B cell (primary cell): ENCODE results near the gene RAB11FIP2. TPM values are rescaled to one million over a fixed set of nuclear protein-coding genes. Genes with fewer than 3 reads are reported as not detected.

Source experiments
- ATAC-seq: fragments of 200-7000 bp; cut with Tn5 transposase; one replicate; pipeline ENCODE4 v1.10.0; 2021; ENCODE audit warnings: low read depth, mild to moderate bottlenecking, moderate number of reproducible peaks, moderate library complexity
- CTCF ChIA-PET: fragments of 350-600 bp; sonication (Branson Sonifier 250); formaldehyde crosslinking; loops from one replicate; lab custom pipeline; 2021; ENCODE audit warnings: antibody characterized with exemption, inconsistent platforms; lab: Charles Lee
- POLR2A ChIA-PET: fragments of 350-600 bp; sonication (Branson Sonifier 250); formaldehyde crosslinking; loops from one replicate; lab custom pipeline; 2021; ENCODE audit warnings: antibody characterized with exemption; lab: Charles Lee
- DNase-seq: peaks from one replicate; pipeline ENCODE4 v3.0.0; 2013
- H2AFZ ChIP-seq: 2 replicates; pipeline ENCODE4 v1.6.1; 2012; ENCODE audit warnings: mild to moderate bottlenecking, low read depth, low read length; ENCODE audit not compliant: insufficient read depth, poor library complexity, severe bottlenecking
- H3K27ac ChIP-seq, 2 donors: 1 replicate in 1 of 2; 2 replicates in 1 of 2; pipeline ENCODE4 v1.5.1; 2012 to 2013; ENCODE audit warnings: low read length in 2 of 2, mild to moderate bottlenecking in 2 of 2, moderate library complexity in 1 of 2
- H3K27me3 ChIP-seq, 4 experiments: fragments of 200-600 bp in 1 of 4; sonication (generic) in 1 of 4; replicated peaks in 1 of 4; 1 replicate in 2 of 4; 2 replicates in 2 of 4; pipeline versions ENCODE4 v1.6.1 to v1.7.0; 2013 to 2016; ENCODE audit warnings: low read length in 3 of 4, mild to moderate bottlenecking in 2 of 4, mixed read lengths in 1 of 4, moderate library complexity in 1 of 4; ENCODE audit not compliant: insufficient read depth in 4 of 4, control insufficient read depth in 3 of 4; ENCODE audit errors: control extremely low read depth in 1 of 4
- H3K36me3 ChIP-seq, 2 experiments: replicated peaks in 1 of 2; 1 replicate in 1 of 2; 2 replicates in 1 of 2; pipeline versions ENCODE4 v1.6.1 to v1.7.1; 2013; ENCODE audit warnings: low read length in 1 of 2; ENCODE audit not compliant: insufficient read depth in 2 of 2, control insufficient read depth in 1 of 2; ENCODE audit errors: control extremely low read depth in 1 of 2, extremely low read depth in 1 of 2
- H3K4me1 ChIP-seq, 2 donors: fragments of 200-600 bp in 1 of 2; sonication (generic) in 1 of 2; 1 replicate in 1 of 2; 2 replicates in 1 of 2; pipeline versions ENCODE4 v1.5.1 to v1.6.1; 2013 to 2017; ENCODE audit warnings: low read length in 2 of 2; ENCODE audit not compliant: control insufficient read depth in 2 of 2, insufficient read depth in 2 of 2
- H3K4me2 ChIP-seq: replicated peaks from 2 replicates; pipeline ENCODE3; 2012; ENCODE audit warnings: mild to moderate bottlenecking, low read depth, low read length; ENCODE audit not compliant: poor library complexity, severe bottlenecking
- H3K4me3 ChIP-seq, 5 experiments: fragments of 200-600 bp in 1 of 5; sonication (generic) in 1 of 5; 1 replicate in 3 of 5; 2 replicates in 2 of 5; pipeline versions ENCODE4 v1.5.1 to v1.7.0; 2011 to 2016; ENCODE audit warnings: low read length in 4 of 5, mild to moderate bottlenecking in 4 of 5, low read depth in 2 of 5, control low read depth in 1 of 5, moderate library complexity in 1 of 5; ENCODE audit not compliant: insufficient read depth in 1 of 5; ENCODE audit errors: control extremely low read depth in 1 of 5, extremely low read depth in 1 of 5
- H3K79me2 ChIP-seq: fragments of 200-600 bp; sonication (generic); one replicate; pipeline ENCODE4 v1.6.0; 2016; ENCODE audit warnings: low read length; ENCODE audit not compliant: control insufficient read depth, insufficient read depth
- H3K9ac ChIP-seq: fragments of 200-600 bp; sonication (generic); 2 replicates; pipeline ENCODE4 v1.6.1; 2017; ENCODE audit warnings: mild to moderate bottlenecking, low read length, moderate library complexity
- H3K9me3 ChIP-seq, 3 donors: one replicate each; pipeline versions ENCODE4 v1.6.1 to v1.7.1; 2013; ENCODE audit warnings: low read length in 2 of 3; ENCODE audit not compliant: control insufficient read depth in 2 of 3, insufficient read depth in 1 of 3; ENCODE audit errors: control extremely low read depth in 1 of 3
- H4K20me1 ChIP-seq: 2 replicates; pipeline ENCODE4 v1.6.0; 2012; ENCODE audit warnings: mild to moderate bottlenecking, low read length; ENCODE audit not compliant: insufficient read depth, control insufficient read depth, poor library complexity, severe bottlenecking
- H3K27ac Mint-ChIP-seq: one replicate; pipeline ENCODE4 v1.8.0; 2021; ENCODE audit warnings: mixed read lengths
- H3K27me3 Mint-ChIP-seq: one replicate; pipeline ENCODE4 v1.8.0; 2021; ENCODE audit warnings: mixed read lengths
- H3K4me1 Mint-ChIP-seq: one replicate; pipeline ENCODE4 v1.8.0; 2021; ENCODE audit warnings: mixed read lengths
- H3K4me3 Mint-ChIP-seq: one replicate; pipeline ENCODE4 v1.8.0; 2021; ENCODE audit warnings: mixed read lengths
- H3K9me3 Mint-ChIP-seq: one replicate; pipeline ENCODE4 v1.8.0; 2022; ENCODE audit warnings: mixed read lengths; ENCODE audit not compliant: insufficient read depth
- CTCF ChIP-seq: fragments of 200-600 bp; IDR thresholded peaks from one replicate; pipeline ENCODE4 v1.8.0; 2022; ENCODE audit warnings: antibody characterized with exemption, mild to moderate bottlenecking
- EZH2 ChIP-seq: IDR thresholded peaks from 2 replicates; pipeline ENCODE4 v1.6.1; 2012; ENCODE audit warnings: borderline replicate concordance, low read depth, mild to moderate bottlenecking, moderate library complexity, low read length; ENCODE audit not compliant: insufficient read depth, poor library complexity, severe bottlenecking
- WGBS: methylation state at CpG from one replicate; pipeline ENCODE4 v1.1.5; 2013; ENCODE audit warnings: missing lambda C conversion rate; ENCODE audit not compliant: insufficient coverage; 5-methylcytosine and 5-hydroxymethylcytosine counted together
- intact Hi-C: fragments of 100-400 bp; cut with micrococcal nuclease; formaldehyde crosslinking; loops from one replicate; pipeline ENCODE4 v1.10.0; 2022
- polyA plus RNA-seq: library from polyadenylated mRNA; depleted of rRNA; stranded (reverse); fragments of >200 nt; gene quantifications from 2 replicates; pipeline ENCODE4 v1.2.3, GENCODE V29; 2012
- total RNA-seq, 2 donors: library from RNA; stranded (reverse); fragments of 120-200 nt in 1 of 2; gene quantifications; 1 replicate in 1 of 2; 2 replicates in 1 of 2; pipeline versions ENCODE4 v1.2.3 to v1.2.4, GENCODE V29; 2013 to 2022

Gene RAB11FIP2
- total and polyA plus RNA-seq, 2 donors (not counting 1 experiment from before 2014, with no cell fraction given), result 5.6 to 33.6 TPM

- CTCF ChIA-PET, result no interaction called here
- 93% methylated on average over 3 of the region's 4 CpGs for WGBS
- H3K27ac Mint-ChIP-seq, result no peak overlapping the region
- Histone ChIP-seq H3K9me3 (no peaks in the 10 kb centered on the region), H3K9ac (no peak overlapping the region), H3K36me3 (no peaks in the 10 kb centered on the region), H4K20me1 (no peaks in the 10 kb centered on the region), H3K27ac (no peak overlapping the region), H2AFZ (no peak overlapping the region), H3K4me2 (no peak overlapping the region), H3K4me3 (no peak overlapping the region), H3K4me1 (no peaks in the 10 kb centered on the region), H3K27me3 (peaks cover 0 to 3% (median 0%) of the 10 kb centered on the region in 4 experiments), H3K79me2 (no peaks in the 10 kb centered on the region)
- ATAC-seq, result no peak
- peaks cover 3% of the 10 kb centered on the region for H3K27me3 Mint-ChIP-seq
- TF ChIP-seq CTCF, result no peak
- no peak for TF ChIP-seq EZH2
- POLR2A ChIA-PET, result no interaction called here
- no peak for DNase-seq
- H3K4me1 Mint-ChIP-seq, result no peaks in the 10 kb centered on the region
- no peak overlapping the region for H3K4me3 Mint-ChIP-seq
- intact Hi-C loops, result no loop called here
- H3K9me3 Mint-ChIP-seq, result peaks cover 2% of the 10 kb centered on the region
Measured at GRCh38 chr10:117980755-117981702, 65.7 kb downstream of the RAB11FIP2 start.

GRCh38 chr10:117980216-117980615 is 66.5 kb downstream of the RAB11FIP2 start:
- Histone ChIP-seq H3K27me3 (peaks cover 0 to 3% (median 0%) of the 10 kb centered on the region in 4 experiments), H3K27ac (no peak overlapping the region), H3K9ac (no peak overlapping the region), H3K4me2 (no peak overlapping the region), H3K79me2 (no peaks in the 10 kb centered on the region), H3K9me3 (no peaks in the 10 kb centered on the region), H3K4me3 (no peak overlapping the region), H3K36me3 (no peaks in the 10 kb centered on the region), H4K20me1 (no peaks in the 10 kb centered on the region), H2AFZ (no peak overlapping the region), H3K4me1 (no peaks in the 10 kb centered on the region)
- Mint-ChIP-seq H3K9me3 (peaks cover 2% of the 10 kb centered on the region), H3K4me1 (no peaks in the 10 kb centered on the region), H3K27ac (no peak overlapping the region), H3K27me3 (peaks cover 4% of the 10 kb centered on the region), H3K4me3 (no peak overlapping the region)
- TF ChIP-seq EZH2, result no peak
- TF ChIP-seq CTCF, result no peak
- ChIA-PET CTCF (no interaction called here), POLR2A (no interaction called here)
- ATAC-seq (no peak), DNase-seq (no peak)
- intact Hi-C loops, result no loop called here
- no CpG with 5 or more reads among the region's 2 CpGs for WGBS
